Putamen (tissue), 1 donor: ENCODE results near the gene CAMSAP1.

ENCODE experiments used
- DNase-seq: peaks from one replicate; pipeline ENCODE4 v3.0.0-alpha.2; 2016; ENCODE audit warnings: low spot score

CAMSAP1 gene

DNA sequence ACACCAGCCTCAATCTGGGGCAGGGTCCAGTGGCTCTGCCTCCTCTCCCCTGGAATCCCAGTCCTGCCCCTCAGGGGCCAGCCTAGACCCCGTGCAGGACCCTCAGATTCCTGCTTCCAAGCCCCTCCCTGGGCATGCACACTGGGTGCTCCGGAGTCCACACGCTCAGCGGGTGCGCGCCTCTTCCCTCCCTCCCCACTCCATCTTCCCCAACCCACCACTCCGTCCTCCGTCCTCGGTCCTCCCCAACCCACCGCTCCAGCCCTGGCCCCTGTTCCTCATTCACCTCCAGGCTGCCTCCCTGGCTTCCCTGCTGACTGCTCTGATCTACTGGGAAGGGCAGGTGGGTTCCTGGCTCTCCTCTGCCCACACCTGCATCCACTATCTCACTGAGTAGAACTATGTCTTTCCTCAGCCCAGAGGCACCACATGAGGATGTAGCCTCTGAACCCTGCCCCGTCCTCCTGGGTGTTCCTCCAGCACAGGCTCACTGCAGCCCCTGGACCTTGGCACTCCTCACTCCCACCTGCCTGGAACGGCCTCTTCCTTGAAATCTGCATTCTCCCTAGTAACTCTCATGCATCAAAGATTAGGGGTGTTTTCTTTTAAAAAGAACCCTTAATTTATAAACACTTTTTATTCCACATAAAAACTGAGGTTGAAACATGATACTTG, 92.8 kb downstream of the CAMSAP1 start:
- DNase-seq = no peak

GRCh38 chr9:135813671-135814290, 93.6 kb downstream of the CAMSAP1 start:
- DNase-seq = no peak

- DNase-seq = no peak
Measured at GRCh38 chr9:135812961-135813360, 94.4 kb downstream of the CAMSAP1 start.

GRCh38 chr9:135811801-135812200, 95.5 kb downstream of the CAMSAP1 start:
- peak; percentile 32 for DNase-seq

DNA sequence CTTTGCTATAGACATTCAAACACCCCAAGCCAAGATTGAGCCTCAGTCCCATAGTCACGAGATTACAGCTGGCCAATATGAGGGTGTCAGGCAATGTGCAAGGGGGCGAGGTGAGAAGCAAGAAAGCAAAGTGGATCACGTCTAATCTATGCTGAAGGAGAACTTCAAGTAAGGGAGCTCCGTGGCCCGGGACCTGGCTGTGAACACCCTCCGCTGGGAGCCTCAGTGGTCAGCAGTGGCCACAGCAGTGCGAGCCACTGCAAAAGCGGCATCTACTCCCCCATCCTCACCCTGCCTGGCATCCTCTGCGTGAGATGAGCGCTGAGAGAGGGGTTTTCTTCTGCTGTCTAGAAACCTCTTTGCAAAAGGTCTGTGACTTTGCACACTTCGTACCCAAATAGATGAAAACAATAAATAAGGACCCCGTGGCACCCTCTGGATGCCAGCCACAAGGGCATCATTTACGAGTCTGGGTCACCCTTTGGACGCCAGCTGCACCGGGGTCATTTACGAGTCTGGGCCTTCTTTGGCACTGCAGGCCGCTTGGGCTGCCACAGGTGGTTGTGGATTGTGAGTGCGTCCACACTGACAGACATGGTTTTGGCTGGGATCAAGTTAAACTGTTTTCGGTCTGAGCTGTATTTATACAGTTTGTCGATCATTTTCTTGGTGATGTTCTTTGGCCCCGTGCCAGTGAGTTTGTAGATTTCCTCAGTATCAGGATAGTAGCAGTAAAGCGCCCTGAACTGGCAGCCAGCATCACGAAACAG, 96.4 kb downstream of the CAMSAP1 start:
- no peak for DNase-seq

GRCh38 chr9:135809166-135809565, 98.2 kb downstream of the CAMSAP1 start:
- DNase-seq = no peak

DNA sequence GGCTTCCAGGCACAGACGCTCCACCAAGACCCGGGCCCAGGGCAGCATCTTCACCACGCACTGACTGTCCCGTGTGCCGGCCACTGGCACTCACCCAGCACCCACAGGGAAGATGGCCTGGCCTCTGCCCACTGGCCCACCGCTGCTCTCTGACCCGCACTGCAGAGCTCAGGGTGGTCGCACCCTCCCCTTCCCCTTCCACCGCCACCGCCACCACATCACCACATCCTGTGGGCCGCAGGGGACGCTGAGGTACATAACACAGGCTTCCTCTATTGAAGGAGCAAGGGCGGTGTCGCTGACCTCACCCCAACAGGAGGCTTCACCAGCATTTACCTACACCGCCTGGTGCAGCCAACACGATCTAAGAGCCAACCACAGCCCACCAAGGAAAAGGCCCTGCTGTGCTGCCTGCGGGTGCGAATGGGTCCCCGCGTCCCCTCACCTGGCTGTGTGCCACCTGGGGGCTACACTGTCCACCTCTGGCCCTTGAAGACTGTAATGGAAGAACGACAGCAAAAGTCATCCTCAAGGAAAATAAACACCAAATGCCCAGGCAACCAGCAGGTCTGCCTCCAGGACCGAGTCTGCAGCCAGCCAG, 101.8 kb downstream of the CAMSAP1 start:
- no peak for DNase-seq

DNA sequence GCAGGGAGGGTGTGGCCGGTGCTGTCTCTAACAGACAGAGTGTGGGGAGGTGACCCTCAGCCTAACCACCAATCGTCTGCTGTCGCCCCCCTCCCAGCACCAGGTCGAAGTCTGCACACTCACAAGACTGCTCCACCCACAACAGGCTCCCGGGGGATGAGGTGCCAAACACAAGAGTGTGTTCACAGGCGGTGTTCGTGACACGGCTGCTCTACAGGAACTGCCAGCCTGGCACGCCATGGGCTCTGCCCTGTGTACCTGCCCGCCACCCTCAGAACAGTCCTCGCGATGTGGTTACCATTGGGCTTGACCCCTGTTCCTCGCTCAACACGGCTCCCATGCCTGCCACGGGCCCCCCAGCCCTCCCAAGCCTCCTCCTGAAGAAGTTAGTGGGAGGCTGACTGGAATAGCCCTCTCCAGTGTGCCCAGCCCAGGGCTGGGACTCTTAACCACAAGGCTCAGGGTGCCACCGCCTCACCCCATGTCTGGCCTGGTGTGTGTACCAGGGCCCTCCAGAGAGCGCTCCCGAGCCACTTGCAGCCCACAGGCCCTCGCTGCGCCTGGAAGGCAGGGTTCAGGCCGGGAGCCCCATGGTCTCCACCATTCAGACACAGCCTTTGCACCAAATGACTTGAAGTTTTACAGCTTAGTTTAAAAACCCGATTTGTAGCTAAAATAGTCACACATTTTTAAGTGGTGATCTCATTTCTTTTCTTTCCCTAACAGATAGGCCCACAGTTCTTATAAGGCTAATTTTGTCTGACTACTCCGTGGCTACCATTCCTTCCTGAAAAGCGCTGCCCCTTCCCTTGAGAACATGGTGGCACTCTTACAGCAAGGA, 102.5 kb downstream of the CAMSAP1 start:
- no peak for DNase-seq

GRCh38 chr9:135803441-135803840, 103.9 kb downstream of the CAMSAP1 start:
- no peak for DNase-seq

- DNase-seq = no peak
Measured at GRCh38 chr9:135802876-135803419, 104.4 kb downstream of the CAMSAP1 start.

GRCh38 chr9:135801070-135801469, 106.3 kb downstream of the CAMSAP1 start:
- no peak for DNase-seq

DNA sequence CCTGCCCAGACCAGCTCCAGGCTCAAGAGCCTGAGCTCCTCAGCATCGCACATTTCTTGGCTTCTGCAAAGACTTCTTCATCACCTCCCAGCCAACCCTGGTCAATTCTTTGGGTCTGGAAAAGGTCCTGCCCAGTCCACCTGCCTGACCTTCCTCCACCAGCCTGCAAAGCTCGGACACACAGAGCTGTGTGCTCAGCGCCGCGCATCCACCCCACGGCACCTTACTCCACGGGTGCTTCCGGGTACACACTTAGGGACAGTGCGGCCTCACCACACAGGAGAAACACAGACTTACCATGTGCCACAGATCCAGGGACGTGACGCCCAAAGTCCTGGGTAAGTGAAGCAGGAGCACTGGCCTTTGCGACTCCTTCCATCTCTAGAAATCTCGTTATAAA, 108.1 kb downstream of the CAMSAP1 start:
- DNase-seq = no peak

GRCh38 chr9:135798263-135798585, 109.1 kb downstream of the CAMSAP1 start:
- no peak for DNase-seq

- DNase-seq = peak; percentile 29
Measured at GRCh38 chr9:135797507-135798262, 109.7 kb downstream of the CAMSAP1 start.

DNA sequence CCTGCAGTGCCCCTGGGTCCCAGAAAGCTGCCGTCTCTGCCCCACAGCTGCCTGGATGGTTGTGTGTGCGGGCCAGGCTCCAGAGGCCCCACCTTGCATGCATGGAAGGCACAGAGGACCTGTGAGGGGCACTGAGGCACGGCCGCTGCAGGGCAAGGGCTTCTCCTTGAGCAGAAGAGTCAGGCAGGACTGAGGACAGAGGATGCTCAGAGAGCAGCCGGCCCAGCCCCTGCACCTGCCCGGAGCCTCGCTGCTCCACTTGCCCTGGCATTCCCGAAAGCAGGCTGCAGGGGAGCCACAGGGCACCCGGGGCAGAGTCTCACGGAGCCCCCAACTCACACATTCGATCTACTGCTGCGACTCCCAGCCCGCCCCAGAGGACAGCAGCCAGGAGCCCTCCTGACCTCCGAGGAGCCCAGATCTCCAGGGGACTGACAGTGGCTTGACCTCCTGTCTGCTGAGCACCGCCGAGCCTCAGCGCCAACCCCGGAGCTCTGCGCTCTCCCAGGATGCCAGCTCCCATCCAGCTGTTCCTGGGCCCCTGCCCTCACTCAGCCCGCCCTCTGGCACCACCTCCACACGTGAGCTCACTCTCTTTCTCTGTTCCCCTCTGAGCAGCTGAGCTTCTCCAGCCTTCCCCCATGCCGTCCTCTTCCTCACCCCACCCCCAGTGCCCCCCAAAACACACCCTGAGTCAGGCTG, 110.4 kb downstream of the CAMSAP1 start:
- DNase-seq = no peak

DNA sequence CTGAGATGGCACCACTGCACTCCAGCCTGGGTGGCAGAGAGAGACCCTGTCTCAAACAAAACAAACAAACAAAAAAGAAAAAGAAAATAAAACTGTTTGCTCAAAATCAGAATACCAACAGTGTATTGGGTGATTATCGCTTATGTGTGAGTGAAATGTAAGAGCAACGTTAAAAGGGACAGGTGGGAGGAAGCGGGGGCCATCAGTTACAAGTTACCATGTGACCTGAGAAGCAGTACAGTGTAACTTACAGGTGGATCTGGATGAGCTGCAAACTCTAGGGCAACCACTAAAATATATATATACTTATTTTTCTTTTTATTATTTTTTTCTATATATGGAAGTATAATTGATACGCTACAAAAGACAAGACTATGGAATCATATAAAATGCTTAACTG, 112.0 kb downstream of the CAMSAP1 start:
- peak; percentile 55 for DNase-seq

GRCh38 chr9:135794361-135794885, 112.9 kb downstream of the CAMSAP1 start:
- DNase-seq = no peak

DNA sequence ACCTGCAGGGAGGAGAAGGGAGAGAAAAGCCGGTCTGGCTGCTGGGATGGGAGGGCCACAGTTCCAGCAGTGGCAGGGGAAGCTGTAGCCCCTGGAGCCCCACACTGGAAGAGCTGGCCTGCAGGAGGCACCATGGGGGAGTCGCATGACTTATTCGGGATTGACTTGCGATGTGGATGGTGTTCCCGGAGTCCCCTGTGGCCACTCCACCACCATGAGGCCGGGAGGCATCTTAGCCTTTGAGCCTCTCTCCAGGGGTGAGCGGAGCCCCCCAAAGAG, 113.3 kb downstream of the CAMSAP1 start:
- DNase-seq = no peak

DNA sequence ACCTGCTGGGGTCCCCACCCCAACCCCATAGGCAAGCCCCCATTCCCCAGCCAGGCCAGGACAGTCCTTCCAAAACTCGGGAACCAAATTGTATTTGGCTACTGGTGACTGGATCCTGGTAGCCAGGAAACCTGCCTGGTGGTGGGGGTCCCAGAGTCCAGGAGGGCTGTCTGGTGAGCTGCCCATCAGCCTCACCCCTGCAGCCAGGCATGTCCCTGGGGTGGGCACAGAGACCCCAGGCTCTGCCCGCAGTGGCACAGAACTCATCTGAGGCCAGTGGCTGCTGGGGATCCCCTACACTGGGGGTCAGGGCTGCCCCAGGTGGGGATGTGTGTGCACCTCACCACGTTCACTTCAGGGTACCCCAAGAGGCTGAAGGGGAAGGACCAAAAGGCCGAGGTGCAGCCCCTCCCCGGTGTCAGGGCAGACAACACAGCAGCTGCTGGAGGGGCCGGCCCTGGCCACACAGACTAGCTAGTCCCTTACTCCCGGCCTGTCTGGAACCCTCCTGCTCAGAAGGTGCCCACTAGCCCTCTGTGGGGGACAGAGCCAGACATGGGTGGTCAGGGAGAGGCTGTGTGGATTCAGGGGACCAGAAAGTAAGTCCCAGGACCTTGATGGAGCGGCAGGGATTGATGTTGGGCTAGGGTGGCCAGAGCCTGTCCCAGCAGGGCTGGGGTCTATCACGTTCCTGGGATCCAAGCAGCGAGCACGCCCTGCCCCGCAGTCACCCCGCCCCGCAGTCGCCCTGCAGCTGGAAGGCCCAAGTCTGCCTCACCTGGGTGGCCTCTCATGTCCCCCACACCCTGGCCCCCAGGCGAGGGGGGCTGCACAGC, 113.9 kb downstream of the CAMSAP1 start:
- DNase-seq = no peak
